Measurements from ENCODE around the gene MADD. TPM values are rescaled to one million over a fixed set of nuclear protein-coding genes. Genes with fewer than 3 reads are reported as not detected.

The MADD gene
- total RNA-seq, 1 experiment from 2014 or later, result 41.0 TPM

- no peak for TF ChIP-seq CTCF (conservative IDR thresholded peaks at IDR 0.05)
- no peaks in the 10 kb centered on the region for H3K4me1 ChIP-seq (ENCODE audit: insufficient read depth, low read length)
Measured at GRCh38 chr11:47326198-47326597, 56.3 kb downstream of the MADD start.

More at GRCh38 chr11:47326198-47326597, 56.3 kb downstream of the MADD start:
- no peak overlapping the region for H2BK20ac ChIP-seq (ENCODE audit: low read depth, low read length, poor library complexity, severe bottlenecking)
- no peak overlapping the region for H2BK12ac ChIP-seq (ENCODE audit: insufficient read length, low read depth, low read length)
- no CpG with 5 or more reads among the region's 12 CpGs for WGBS (ENCODE audit: extremely low coverage, insufficient read length, low lambda C conversion rate)
- H3K79me1 ChIP-seq (ENCODE audit: insufficient read depth, low read depth, low read length, poor library complexity, severe bottlenecking), result no peaks in the 10 kb centered on the region
- H3K27me3 ChIP-seq (ENCODE audit: insufficient read depth, low read length), result no peaks in the 10 kb centered on the region
- no peaks in the 10 kb centered on the region for H3K23me2 ChIP-seq (ENCODE audit: insufficient read length, low read depth, low read length, poor library complexity, severe bottlenecking)
- H2AK5ac ChIP-seq (ENCODE audit: insufficient read length, low read length), result no peak overlapping the region
- H4K91ac ChIP-seq (ENCODE audit: insufficient read length, low read depth, low read length), result no peak overlapping the region
- no peak overlapping the region for H3K23ac ChIP-seq (ENCODE audit: insufficient read length, low read depth, low read length)
- no peak overlapping the region for H2BK120ac ChIP-seq (ENCODE audit: low read depth, low read length, poor library complexity, severe bottlenecking)
- Mint-ChIP-seq H3K36me3 (ENCODE audit: insufficient read depth in 1 of 3, low read depth in 3 of 3) (peaks cover 5 to 44% (median 34%) of the 10 kb centered on the region in 3 experiments; a peak in 5 of 7 replicates), H3K27ac (peak overlapping the region in 1 of 3 experiments; percentile 10; a peak in 1 of 7 replicates), H3K27me3 (ENCODE audit: low read depth) (no peaks in the 10 kb centered on the region), H3K4me3 (no peak overlapping the region), H3K9me3 (no peaks in the 10 kb centered on the region), H3K4me1 (no peaks in the 10 kb centered on the region)
- no peak overlapping the region for H2BK15ac ChIP-seq (ENCODE audit: low read depth, low read length)
- H3K4me2 ChIP-seq (ENCODE audit: insufficient read depth, insufficient read length, low read length), result no peak overlapping the region
- H4K5ac ChIP-seq (ENCODE audit: insufficient read length, low read depth, low read length), result no peak overlapping the region
- H2AFZ ChIP-seq (ENCODE audit: low read length), result no peak overlapping the region
- DNase-seq, result no peak
- no peak overlapping the region for H3K4ac ChIP-seq (ENCODE audit: low read depth, low read length)
- no peak overlapping the region for H2BK5ac ChIP-seq (ENCODE audit: insufficient read length, low read length)
- no peak overlapping the region for H4K8ac ChIP-seq (replicated peaks; ENCODE audit: insufficient read length, low read depth, low read length)
- H3K79me2 ChIP-seq (ENCODE audit: insufficient read depth, low read length), result no peaks in the 10 kb centered on the region
- no peak overlapping the region for H3K14ac ChIP-seq (ENCODE audit: insufficient read depth, low read length)
- no peak overlapping the region for H3K56ac ChIP-seq (ENCODE audit: insufficient read length, low read depth, low read length)
- no peak overlapping the region for H3T11ph ChIP-seq (ENCODE audit: low read length)
- H3K18ac ChIP-seq (ENCODE audit: insufficient read length, low read depth, low read length), result no peak overlapping the region
- H3K9me3 ChIP-seq (ENCODE audit: control insufficient read depth, low read depth, low read length), result no peaks in the 10 kb centered on the region
- no peak overlapping the region for H3K9ac ChIP-seq (ENCODE audit: extremely low read depth, insufficient read length, low read length)
- H4K20me1 ChIP-seq (ENCODE audit: control insufficient read depth, insufficient read depth, insufficient read length), result no peaks in the 10 kb centered on the region
- no peak overlapping the region for H3K27ac ChIP-seq (ENCODE audit: insufficient read length, low read depth, low read length)
